Large intestine (tissue), 12 donors: Measurements from ENCODE around the gene ME2. TPM values are rescaled to one million over a fixed set of nuclear protein-coding genes. Genes with fewer than 3 reads are reported as not detected.
"Not testable (repeated sequence)": the region's sequence is repeated elsewhere in the genome, so short reads cannot be mapped to it uniquely, and the experiment has no call there.

Experiments used
- DNase-seq, 2 donors: peaks; one replicate each; pipeline versions ENCODE4 v3.0.0 to v3.0.0-alpha.2; 2013
- H3K27ac ChIP-seq: one replicate; pipeline ENCODE4 v1.5.1; 2013; ENCODE audit warnings: low read length
- H3K27me3 ChIP-seq: 2 replicates; pipeline ENCODE4 v1.6.1; 2013; ENCODE audit warnings: low read length; ENCODE audit not compliant: control insufficient read depth, insufficient read depth
- H3K36me3 ChIP-seq: 2 replicates; pipeline ENCODE4 v1.6.1; 2013; ENCODE audit warnings: low read length; ENCODE audit not compliant: control insufficient read depth, insufficient read depth
- H3K4me1 ChIP-seq: one replicate; pipeline ENCODE4 v1.6.1; 2013; ENCODE audit warnings: low read length; ENCODE audit not compliant: control insufficient read depth, insufficient read depth
- H3K4me3 ChIP-seq: one replicate; pipeline ENCODE4 v1.5.1; 2013; ENCODE audit warnings: low read length
- H3K9me3 ChIP-seq: one replicate; pipeline ENCODE4 v1.6.1; 2013; ENCODE audit warnings: mild to moderate bottlenecking, low read depth, low read length, moderate library complexity; ENCODE audit not compliant: control insufficient read depth
- WGBS: methylation state at CpG from one replicate; pipeline ENCODE4 v1.1.5; 2013; ENCODE audit warnings: low lambda C conversion rate; ENCODE audit not compliant: insufficient coverage; 5-methylcytosine and 5-hydroxymethylcytosine counted together
- long read RNA-seq, 11 donors: transcript quantifications; one replicate each; lab custom pipeline, GENCODE V29; 2026
- polyA plus RNA-seq: library from polyadenylated mRNA; unstranded; fragments of 120-200 nt; gene quantifications from one replicate; pipeline ENCODE4 v1.2.1, GENCODE V29; 2013

Gene ME2
- polyA plus RNA-seq: 50.2 TPM
- long read RNA-seq, donor 1, full-length matches to known transcripts: 5 of 5 reads
- long read RNA-seq, donor 1, partial matches to known transcripts: 0 of 5 reads
- long read RNA-seq, donor 1, other reads (novel, unspliced or antisense): 0 of 5 reads
- long read RNA-seq, donor 2, full-length matches to known transcripts: 9 of 15 reads
- long read RNA-seq, donor 2, partial matches to known transcripts: 6 of 15 reads
- long read RNA-seq, donor 2, other reads (novel, unspliced or antisense): 0 of 15 reads
- long read RNA-seq, donor 3: 0 reads
- long read RNA-seq, donor 4: 0 reads
- long read RNA-seq, donor 5, full-length matches to known transcripts: 4 of 4 reads
- long read RNA-seq, donor 5, partial matches to known transcripts: 0 of 4 reads
- long read RNA-seq, donor 5, other reads (novel, unspliced or antisense): 0 of 4 reads
- long read RNA-seq, donor 6, full-length matches to known transcripts: 15 of 15 reads
- long read RNA-seq, donor 6, partial matches to known transcripts: 0 of 15 reads
- long read RNA-seq, donor 6, other reads (novel, unspliced or antisense): 0 of 15 reads
- long read RNA-seq, donor 7, full-length matches to known transcripts: 5 of 5 reads
- long read RNA-seq, donor 7, partial matches to known transcripts: 0 of 5 reads
- long read RNA-seq, donor 7, other reads (novel, unspliced or antisense): 0 of 5 reads
- long read RNA-seq, donor 8, full-length matches to known transcripts: 10 of 24 reads
- long read RNA-seq, donor 8, partial matches to known transcripts: 14 of 24 reads
- long read RNA-seq, donor 8, other reads (novel, unspliced or antisense): 0 of 24 reads
- long read RNA-seq, donor 9, full-length matches to known transcripts: 8 of 8 reads
- long read RNA-seq, donor 9, partial matches to known transcripts: 0 of 8 reads
- long read RNA-seq, donor 9, other reads (novel, unspliced or antisense): 0 of 8 reads
- long read RNA-seq, donor 10, full-length matches to known transcripts: 13 of 13 reads
- long read RNA-seq, donor 10, partial matches to known transcripts: 0 of 13 reads
- long read RNA-seq, donor 10, other reads (novel, unspliced or antisense): 0 of 13 reads
- long read RNA-seq, donor 11, full-length matches to known transcripts: 6 of 6 reads
- long read RNA-seq, donor 11, partial matches to known transcripts: 0 of 6 reads
- long read RNA-seq, donor 11, other reads (novel, unspliced or antisense): 0 of 6 reads

- no peaks in the 10 kb centered on the region for H3K36me3 ChIP-seq
- no peaks in the 10 kb centered on the region for H3K27me3 ChIP-seq
- peak; percentile 88 to 97 for DNase-seq
- peak within 1 kb of the TSS; percentile 96 for H3K27ac ChIP-seq
- no CpG with 5 or more reads among the region's 78 CpGs for WGBS
- no peaks in the 10 kb centered on the region for H3K9me3 ChIP-seq
- peak within 1 kb of the TSS; percentile 86 for H3K4me3 ChIP-seq
- peaks cover 12% of the 10 kb centered on the region for H3K4me1 ChIP-seq
These were observed at the start of gene ME2 for GRCh38 chr18:50878345-50879301. ME2 (plus strand) TSS chr18:50879118; CDS start chr18:50895821, 16,703 bp downstream.

- no peaks in the 10 kb centered on the region for H3K27me3 ChIP-seq
- no peak overlapping the region for H3K4me3 ChIP-seq
- H3K27ac ChIP-seq: no peak overlapping the region
- no CpG with 5 or more reads among the region's 5 CpGs for WGBS
- no peaks in the 10 kb centered on the region for H3K36me3 ChIP-seq
- no peak for DNase-seq
- H3K9me3 ChIP-seq: no peaks in the 10 kb centered on the region
- H3K4me1 ChIP-seq: peaks cover 11% of the 10 kb centered on the region
These were observed 49.3 kb upstream of the ME2 start for GRCh38 chr18:50829644-50830043.

GRCh38 chr18:50830544-50830943 is 48.4 kb upstream of the ME2 start:
- H3K4me1 ChIP-seq: peaks cover 7% of the 10 kb centered on the region
- DNase-seq: no peak
- no peak overlapping the region for H3K4me3 ChIP-seq
- H3K36me3 ChIP-seq: no peaks in the 10 kb centered on the region
- 100% methylated on average over 1 of the region's 5 CpGs for WGBS
- H3K27ac ChIP-seq: no peak overlapping the region
- H3K27me3 ChIP-seq: no peaks in the 10 kb centered on the region
- no peaks in the 10 kb centered on the region for H3K9me3 ChIP-seq

GRCh38 chr18:50832754-50833153 is 46.2 kb upstream of the ME2 start:
- Histone ChIP-seq H3K4me3 (no peak overlapping the region), H3K9me3 (no peaks in the 10 kb centered on the region), H3K36me3 (no peaks in the 10 kb centered on the region), H3K27ac (no peak overlapping the region), H3K4me1 (peaks cover 4% of the 10 kb centered on the region), H3K27me3 (no peaks in the 10 kb centered on the region)
- DNase-seq: no peak
- WGBS: no CpG with 5 or more reads among the region's 2 CpGs

GRCh38 chr18:50833496-50833895 is 45.4 kb upstream of the ME2 start:
- not testable (repeated sequence) for H3K27ac ChIP-seq, H3K4me3 ChIP-seq, DNase-seq, H3K27me3 ChIP-seq, H3K9me3 ChIP-seq, H3K4me1 ChIP-seq, H3K36me3 ChIP-seq
- WGBS: no CpG with 5 or more reads among the region's 7 CpGs

- peaks cover 3% of the 10 kb centered on the region for H3K4me1 ChIP-seq
- H3K4me3 ChIP-seq: no peak overlapping the region
- no peaks in the 10 kb centered on the region for H3K36me3 ChIP-seq
- no peaks in the 10 kb centered on the region for H3K27me3 ChIP-seq
- WGBS: no CpG with 5 or more reads among the region's 2 CpGs
- no peaks in the 10 kb centered on the region for H3K9me3 ChIP-seq
- H3K27ac ChIP-seq: no peak overlapping the region
- DNase-seq: no peak
These were observed 42.4 kb upstream of the ME2 start for GRCh38 chr18:50836521-50836957.

GRCh38 chr18:50839341-50839740 is 39.6 kb upstream of the ME2 start:
- DNase-seq: peak in 1 of 2 donors; percentile 27
- H3K4me3 ChIP-seq: no peak overlapping the region
- 33% methylated on average over 1 of the region's 2 CpGs for WGBS
- no peaks in the 10 kb centered on the region for H3K36me3 ChIP-seq
- no peaks in the 10 kb centered on the region for H3K27me3 ChIP-seq
- H3K27ac ChIP-seq: no peak overlapping the region
- no peaks in the 10 kb centered on the region for H3K9me3 ChIP-seq
- peaks cover 3% of the 10 kb centered on the region for H3K4me1 ChIP-seq

- no peak for DNase-seq
- no CpG with 5 or more reads among the region's 3 CpGs for WGBS
- H3K27ac ChIP-seq: no peak overlapping the region
These were observed 38.9 kb upstream of the ME2 start for GRCh38 chr18:50839996-50840395.

GRCh38 chr18:50842846-50843245 is 36.1 kb upstream of the ME2 start:
- Histone ChIP-seq H3K36me3 (no peaks in the 10 kb centered on the region), H3K27ac (no peak overlapping the region), H3K4me1 (peaks cover 3% of the 10 kb centered on the region), H3K9me3 (no peaks in the 10 kb centered on the region), H3K27me3 (no peaks in the 10 kb centered on the region), H3K4me3 (no peak overlapping the region)
- no CpG with 5 or more reads among the region's 1 CpG for WGBS
- DNase-seq: no peak

More at GRCh38 chr18:50839996-50840395, 38.9 kb upstream of the ME2 start:
- Histone ChIP-seq H3K4me1 (peaks cover 3% of the 10 kb centered on the region), H3K9me3 (no peaks in the 10 kb centered on the region), H3K36me3 (no peaks in the 10 kb centered on the region), H3K27me3 (no peaks in the 10 kb centered on the region), H3K4me3 (no peak overlapping the region)
